ENCODE measurements around the gene PCDHA9. TPM values are rescaled to one million over a fixed set of nuclear protein-coding genes. Genes with fewer than 3 reads are reported as not detected.

The PCDHA9 gene
- total RNA-seq, 1 donor from 2014 or later, result 0.95 TPM

DNA sequence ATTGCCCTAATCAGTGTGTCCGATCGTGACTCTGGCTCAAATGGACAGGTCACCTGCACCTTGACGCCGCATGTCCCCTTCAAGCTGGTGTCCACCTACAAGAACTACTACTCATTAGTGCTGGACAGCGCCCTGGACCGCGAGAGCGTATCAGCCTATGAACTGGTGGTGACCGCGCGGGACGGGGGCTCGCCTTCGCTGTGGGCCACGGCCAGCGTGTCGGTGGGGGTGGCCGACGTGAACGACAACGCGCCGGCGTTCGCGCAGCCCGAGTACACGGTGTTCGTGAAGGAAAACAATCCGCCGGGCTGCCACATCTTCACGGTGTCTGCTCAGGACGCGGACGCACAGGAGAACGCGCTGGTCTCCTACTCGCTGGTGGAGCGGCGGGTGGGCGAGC, 35.2 kb downstream of the PCDHA9 start:
- peaks cover 18% of the 10 kb centered on the region for H3K36me3 Mint-ChIP-seq (ENCODE audit: low read depth, unreplicated experiment)
- Histone ChIP-seq H3K36me3 (ENCODE audit: insufficient read depth, low read length) (no peaks in the 10 kb centered on the region), H3K4me3 (ENCODE audit: insufficient read depth, low read depth, low read length) (no peak overlapping the region), H3K27ac (ENCODE audit: low read depth, low read length) (no peak overlapping the region), H3K9me3 (ENCODE audit: insufficient read depth, low read depth, low read length) (peaks cover 10% of the 10 kb centered on the region), H3K79me2 (ENCODE audit: insufficient read depth, low read length) (no peaks in the 10 kb centered on the region), H2AFZ (ENCODE audit: low read depth, low read length) (no peak overlapping the region), H4K20me1 (ENCODE audit: insufficient read depth, low read length) (no peaks in the 10 kb centered on the region), H3K27me3 (ENCODE audit: insufficient read depth, low read length) (no peaks in the 10 kb centered on the region), H3K9ac (ENCODE audit: low read length) (no peak overlapping the region), H3K4me2 (ENCODE audit: low read length) (no peak overlapping the region), H3K4me1 (ENCODE audit: insufficient read depth, low read length) (no peaks in the 10 kb centered on the region)
- no peak for TF ChIP-seq EZH2 (IDR thresholded peaks at IDR 0.05; ENCODE audit: insufficient read depth, low read length)
- H3K27me3 Mint-ChIP-seq (ENCODE audit: low read depth, unreplicated experiment), result no peaks in the 10 kb centered on the region
- no peak for FAIRE-seq
- no peaks in the 10 kb centered on the region for H3K4me1 Mint-ChIP-seq (ENCODE audit: low read depth, unreplicated experiment)
- H3K27ac Mint-ChIP-seq (ENCODE audit: unreplicated experiment), result no peak overlapping the region
- H3K9me3 Mint-ChIP-seq (ENCODE audit: unreplicated experiment), result peaks cover 6% of the 10 kb centered on the region
- no peak overlapping the region for H3K4me3 Mint-ChIP-seq (ENCODE audit: unreplicated experiment)
- no peak for DNase-seq (ENCODE audit: low read depth)

GRCh38 chr5:140883927-140884697, 35.9 kb downstream of the PCDHA9 start:
- H3K36me3 Mint-ChIP-seq (ENCODE audit: low read depth, unreplicated experiment), result peaks cover 18% of the 10 kb centered on the region
- no peak for FAIRE-seq

More at GRCh38 chr5:140883927-140884697, 35.9 kb downstream of the PCDHA9 start:
- no peak for DNase-seq (ENCODE audit: low read depth)
- no peak overlapping the region for H3K4me3 ChIP-seq (ENCODE audit: insufficient read depth, low read depth, low read length)
- no peaks in the 10 kb centered on the region for H3K4me1 ChIP-seq (ENCODE audit: insufficient read depth, low read length)
- H3K4me3 Mint-ChIP-seq (ENCODE audit: unreplicated experiment), result no peak overlapping the region
- no peaks in the 10 kb centered on the region for H3K27me3 ChIP-seq (ENCODE audit: insufficient read depth, low read length)
- H3K36me3 ChIP-seq (ENCODE audit: insufficient read depth, low read length), result no peaks in the 10 kb centered on the region
- no peak overlapping the region for H3K27ac Mint-ChIP-seq (ENCODE audit: unreplicated experiment)
- H3K9me3 Mint-ChIP-seq (ENCODE audit: unreplicated experiment), result peaks cover 4% of the 10 kb centered on the region
- H3K4me2 ChIP-seq (ENCODE audit: low read length), result no peak overlapping the region
- no peaks in the 10 kb centered on the region for H3K4me1 Mint-ChIP-seq (ENCODE audit: low read depth, unreplicated experiment)
- H3K79me2 ChIP-seq (ENCODE audit: insufficient read depth, low read length), result no peaks in the 10 kb centered on the region
- no peak overlapping the region for H3K27ac ChIP-seq (ENCODE audit: low read depth, low read length)
- H3K9me3 ChIP-seq (ENCODE audit: insufficient read depth, low read depth, low read length), result peaks cover 10% of the 10 kb centered on the region
- TF ChIP-seq EZH2 (IDR thresholded peaks at IDR 0.05; ENCODE audit: insufficient read depth, low read length), result no peak
- TF ChIP-seq, protein P1, sequence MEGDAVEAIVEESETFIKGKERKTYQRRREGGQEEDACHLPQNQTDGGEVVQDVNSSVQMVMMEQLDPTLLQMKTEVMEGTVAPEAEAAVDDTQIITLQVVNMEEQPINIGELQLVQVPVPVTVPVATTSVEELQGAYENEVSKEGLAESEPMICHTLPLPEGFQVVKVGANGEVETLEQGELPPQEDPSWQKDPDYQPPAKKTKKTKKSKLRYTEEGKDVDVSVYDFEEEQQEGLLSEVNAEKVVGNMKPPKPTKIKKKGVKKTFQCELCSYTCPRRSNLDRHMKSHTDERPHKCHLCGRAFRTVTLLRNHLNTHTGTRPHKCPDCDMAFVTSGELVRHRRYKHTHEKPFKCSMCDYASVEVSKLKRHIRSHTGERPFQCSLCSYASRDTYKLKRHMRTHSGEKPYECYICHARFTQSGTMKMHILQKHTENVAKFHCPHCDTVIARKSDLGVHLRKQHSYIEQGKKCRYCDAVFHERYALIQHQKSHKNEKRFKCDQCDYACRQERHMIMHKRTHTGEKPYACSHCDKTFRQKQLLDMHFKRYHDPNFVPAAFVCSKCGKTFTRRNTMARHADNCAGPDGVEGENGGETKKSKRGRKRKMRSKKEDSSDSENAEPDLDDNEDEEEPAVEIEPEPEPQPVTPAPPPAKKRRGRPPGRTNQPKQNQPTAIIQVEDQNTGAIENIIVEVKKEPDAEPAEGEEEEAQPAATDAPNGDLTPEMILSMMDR (IDR thresholded peaks at IDR 0.05; ENCODE audit: insufficient read depth, low read depth, low read length), result no peak
- no peak overlapping the region for H3K9ac ChIP-seq (ENCODE audit: low read length)
- no peaks in the 10 kb centered on the region for H4K20me1 ChIP-seq (ENCODE audit: insufficient read depth, low read length)
- H3K27me3 Mint-ChIP-seq (ENCODE audit: low read depth, unreplicated experiment), result no peaks in the 10 kb centered on the region
- no peak overlapping the region for H2AFZ ChIP-seq (ENCODE audit: low read depth, low read length)

Other genes with a start within 250 kb of the PCDHA9 start
- 0.16 and 0.34 TPM in 2 replicates for gene CD14, start 215.2 kb upstream of the PCDHA9 start, total RNA-seq
- 7.0 and 8.0 TPM in 2 replicates for gene TMCO6, start 208.9 kb upstream of the PCDHA9 start, total RNA-seq
- 55.9 and 62.3 TPM in 2 replicates for gene NDUFA2, start 200.8 kb upstream of the PCDHA9 start, total RNA-seq
- gene IK, start 200.6 kb upstream of the PCDHA9 start, total RNA-seq, result 67.3 and 71.6 TPM in 2 replicates
- gene WDR55, start 183.5 kb upstream of the PCDHA9 start, total RNA-seq, result 28.8 and 31.2 TPM in 2 replicates
- 1.4 and 1.7 TPM in 2 replicates for gene DND1, start 174.8 kb upstream of the PCDHA9 start, total RNA-seq
- 84.6 and 95.2 TPM in 2 replicates for gene HARS1, start 157.0 kb upstream of the PCDHA9 start, total RNA-seq
- 26.5 and 29.9 TPM in 2 replicates for gene HARS2, start 156.9 kb upstream of the PCDHA9 start, total RNA-seq
- gene ZMAT2, start 147.9 kb upstream of the PCDHA9 start, total RNA-seq, result 53.5 and 57.4 TPM in 2 replicates
- not detected in 2 replicates for gene PCDHA1, start 62.2 kb upstream of the PCDHA9 start, total RNA-seq
- gene PCDHA2, start 53.5 kb upstream of the PCDHA9 start, total RNA-seq, result 2.3 and 2.5 TPM in 2 replicates
- gene PCDHA3, start 47.3 kb upstream of the PCDHA9 start, total RNA-seq, result 0.84 and 1.1 TPM in 2 replicates
- 9.5 and 9.6 TPM in 2 replicates for gene PCDHA4, start 41.3 kb upstream of the PCDHA9 start, total RNA-seq
- gene PCDHA5, start 26.8 kb upstream of the PCDHA9 start, total RNA-seq, result 1.0 and 1.7 TPM in 2 replicates
- gene PCDHA6, start 20.4 kb upstream of the PCDHA9 start, total RNA-seq, result 2.7 TPM in 2 replicates
- 2.6 TPM in 2 replicates for gene PCDHA7, start 14.1 kb upstream of the PCDHA9 start, total RNA-seq
- 0.99 and 1.0 TPM in 2 replicates for gene PCDHA8, start 7.2 kb upstream of the PCDHA9 start, total RNA-seq
- gene PCDHA10, start 7.5 kb downstream of the PCDHA9 start, total RNA-seq, result 15.5 and 16.0 TPM in 2 replicates
- 4.9 and 5.8 TPM in 2 replicates for gene PCDHA11, start 20.6 kb downstream of the PCDHA9 start, total RNA-seq
- gene PCDHA12, start 26.9 kb downstream of the PCDHA9 start, total RNA-seq, result 13.8 and 16.0 TPM in 2 replicates
- gene PCDHA13, start 33.7 kb downstream of the PCDHA9 start, total RNA-seq, result 1.2 and 1.7 TPM in 2 replicates
- 5.7 and 5.9 TPM in 2 replicates for gene PCDHAC1, start 77.9 kb downstream of the PCDHA9 start, total RNA-seq
- 6.9 and 7.7 TPM in 2 replicates for gene PCDHAC2, start 118.1 kb downstream of the PCDHA9 start, total RNA-seq
- not detected in 2 replicates for gene PCDHB1, start 203.0 kb downstream of the PCDHA9 start, total RNA-seq
- 44.3 and 50.7 TPM in 2 replicates for gene PCDHB2, start 246.2 kb downstream of the PCDHA9 start, total RNA-seq